Muscle layer of colon (tissue), 2 donors: ENCODE measurements around the gene RAB10.

Experiments used
- H3K27ac ChIP-seq: one replicate; pipeline ENCODE4 v1.7.0; 2013; ENCODE audit warnings: low read depth, mild to moderate bottlenecking, low read length, moderate library complexity
- H3K27me3 ChIP-seq, 2 donors: one replicate each; pipeline ENCODE4 v1.7.0; 2013; ENCODE audit warnings: low read length in 2 of 2, mild to moderate bottlenecking in 2 of 2; ENCODE audit not compliant: insufficient read depth in 2 of 2, control insufficient read depth in 1 of 2
- H3K36me3 ChIP-seq: one replicate; pipeline ENCODE4 v1.7.0; 2013; ENCODE audit warnings: mild to moderate bottlenecking, low read length; ENCODE audit not compliant: insufficient read depth
- H3K4me1 ChIP-seq: one replicate; pipeline ENCODE4 v1.7.0; 2013; ENCODE audit warnings: mild to moderate bottlenecking, low read length; ENCODE audit not compliant: insufficient read depth
- H3K4me3 ChIP-seq, 2 donors: one replicate each; pipeline ENCODE4 v1.7.0; 2013; ENCODE audit warnings: low read length in 2 of 2, low read depth in 1 of 2, mild to moderate bottlenecking in 1 of 2, moderate library complexity in 1 of 2
- H3K9ac ChIP-seq: one replicate; pipeline ENCODE4 v1.7.0; 2013; ENCODE audit warnings: low read length
- H3K9me3 ChIP-seq: one replicate; pipeline ENCODE4 v1.7.0; 2013; ENCODE audit warnings: mild to moderate bottlenecking, low read length
- donor health status: abdominal sarcoma.
- donor health status: Adenocarcinoma of cecum.

The RAB10 gene

DNA sequence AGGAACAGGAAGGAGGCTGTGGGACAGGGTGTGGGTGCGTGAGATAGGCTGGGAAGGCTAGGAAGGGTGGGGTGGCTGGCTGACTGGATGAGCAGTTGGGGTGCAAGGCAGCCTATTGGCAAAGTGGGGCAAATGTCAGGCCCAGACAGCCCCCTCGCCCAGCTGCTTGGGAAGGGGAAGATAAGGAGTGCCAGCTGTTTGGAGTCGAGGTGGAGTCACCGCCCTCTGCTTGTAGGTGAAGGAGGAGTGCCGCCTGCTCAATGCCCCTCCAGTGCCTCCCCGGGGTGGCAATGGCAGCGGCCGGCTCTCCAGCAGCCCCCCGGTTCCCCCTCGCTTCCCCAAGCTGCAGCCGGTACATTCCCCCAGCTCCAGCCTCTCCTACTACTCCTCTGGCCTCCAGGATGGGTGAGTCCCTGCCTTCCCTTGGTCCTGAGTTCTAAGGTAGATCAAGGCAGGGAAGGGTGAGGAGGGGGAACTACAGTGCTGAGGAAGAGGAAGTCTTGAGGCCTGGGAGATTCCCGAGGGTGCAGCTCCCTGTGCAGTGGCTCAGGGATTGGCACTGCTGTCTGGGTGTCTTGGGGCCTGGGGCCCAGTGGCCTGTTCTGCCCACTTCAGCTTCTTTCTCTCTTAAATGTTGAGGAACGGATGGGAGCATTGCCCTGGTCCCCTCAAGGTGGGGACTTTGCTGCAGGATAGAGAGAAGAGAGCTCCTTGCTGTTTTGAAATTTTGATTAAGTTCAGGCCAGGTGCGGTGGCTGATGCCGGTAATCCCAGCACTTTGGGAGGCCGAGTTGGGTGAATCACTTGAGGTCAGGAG is 152.3 kb downstream of the RAB10 start:
- Histone ChIP-seq H3K27me3 (no peaks in the 10 kb centered on the region), H3K36me3 (peaks cover 9% of the 10 kb centered on the region), H3K4me3 (peak overlapping the region in 1 of 2 donors; percentile 56), H3K9ac (peak overlapping the region; percentile 39), H3K9me3 (no peaks in the 10 kb centered on the region), H3K27ac (no peak overlapping the region), H3K4me1 (peaks cover 5% of the 10 kb centered on the region)
